Stimulated activated CD8-positive, alpha-beta memory T cell treated with anti-CD3 and anti-CD28 coated beads, Interleukin-2, amount 100 ng/mL, for 48 hours (primary cell): ENCODE results near the gene TMEFF1.
"Not testable (repeated sequence)": the region's sequence is repeated elsewhere in the genome, so short reads cannot be mapped to it uniquely, and the experiment has no call there.

Source experiments
- DNase-seq, 2 donors: peaks; one replicate each; pipeline ENCODE4 v3.0.0-alpha.2; 2020; ENCODE audit warnings: low read depth in 2 of 2

TMEFF1 gene

DNA sequence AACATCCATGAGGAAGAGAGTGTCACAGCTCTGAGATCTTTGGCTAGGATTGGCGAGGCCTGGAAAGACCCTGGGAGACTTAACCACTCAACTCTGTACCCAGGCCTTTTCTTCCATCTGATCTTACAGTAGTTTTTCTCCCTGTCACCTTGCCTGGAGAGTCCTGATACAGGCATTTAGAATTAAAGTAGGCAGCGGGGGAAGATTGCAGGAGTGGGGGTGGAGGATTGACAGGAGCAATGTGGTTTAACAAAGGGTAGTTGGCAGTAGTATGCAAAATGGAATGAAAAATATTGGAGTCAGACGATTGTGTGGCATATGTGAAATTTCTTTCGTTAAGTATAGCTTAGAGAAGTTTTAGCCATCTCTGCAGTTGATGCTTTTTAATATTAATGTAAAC, 16.9 kb downstream of the TMEFF1 start:
- no peak for DNase-seq

DNA sequence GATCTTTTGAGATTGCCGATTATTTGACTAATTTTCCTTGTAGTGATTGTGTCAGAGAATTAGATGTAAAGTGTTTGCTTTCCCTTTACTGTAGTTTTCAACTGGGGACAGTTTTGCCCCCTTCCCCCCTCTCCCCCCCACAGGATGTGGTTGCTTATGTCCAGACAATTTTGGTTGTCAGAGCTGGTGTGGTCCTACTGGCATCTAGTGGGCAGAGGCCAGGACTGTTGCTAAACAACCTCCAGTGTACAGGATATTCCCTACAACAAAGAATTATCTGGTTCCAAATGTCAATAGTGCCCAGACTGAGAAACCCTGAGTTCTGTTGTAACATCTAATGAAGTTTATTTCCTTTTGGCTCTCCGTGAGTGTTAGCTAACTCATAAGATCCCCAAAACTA, 20.0 kb downstream of the TMEFF1 start:
- DNase-seq: no peak

DNA sequence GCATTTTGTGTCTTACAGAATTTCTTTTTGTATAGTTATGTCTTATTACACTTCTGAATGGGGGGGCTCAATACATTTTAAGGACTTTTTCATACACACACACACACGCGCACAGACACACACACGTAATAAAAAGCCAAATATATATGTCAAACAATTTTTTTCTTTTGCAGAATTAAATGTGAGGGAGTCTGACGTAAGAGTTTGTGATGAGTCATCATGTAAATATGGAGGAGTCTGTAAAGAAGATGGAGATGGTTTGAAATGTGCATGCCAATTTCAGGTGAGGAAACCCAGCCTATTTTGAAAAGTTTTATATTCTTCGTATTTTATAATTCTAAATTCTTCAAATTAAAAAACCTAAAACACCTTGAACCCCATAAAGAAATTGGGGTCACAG, 25.6 kb downstream of the TMEFF1 start:
- no peak for DNase-seq

DNA sequence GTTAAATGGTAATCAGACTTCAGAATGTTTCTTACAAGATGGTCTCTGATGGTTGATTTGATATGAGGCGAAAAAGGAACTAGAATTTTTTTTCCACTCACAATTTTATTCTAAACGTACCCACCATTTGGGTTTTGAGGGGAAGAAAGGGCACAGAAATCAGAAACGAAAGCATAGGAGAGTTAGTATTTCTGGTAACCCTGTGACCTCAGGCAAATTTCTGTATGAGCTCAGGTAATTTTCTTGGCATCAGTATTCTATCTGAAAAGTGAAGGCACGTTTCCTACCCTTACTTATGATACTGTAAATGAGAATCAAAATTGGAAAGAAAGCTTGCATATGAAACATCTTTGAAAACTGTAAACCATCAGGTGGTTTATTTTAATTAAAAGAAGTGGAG, 26.5 kb downstream of the TMEFF1 start:
- DNase-seq: no peak

DNA sequence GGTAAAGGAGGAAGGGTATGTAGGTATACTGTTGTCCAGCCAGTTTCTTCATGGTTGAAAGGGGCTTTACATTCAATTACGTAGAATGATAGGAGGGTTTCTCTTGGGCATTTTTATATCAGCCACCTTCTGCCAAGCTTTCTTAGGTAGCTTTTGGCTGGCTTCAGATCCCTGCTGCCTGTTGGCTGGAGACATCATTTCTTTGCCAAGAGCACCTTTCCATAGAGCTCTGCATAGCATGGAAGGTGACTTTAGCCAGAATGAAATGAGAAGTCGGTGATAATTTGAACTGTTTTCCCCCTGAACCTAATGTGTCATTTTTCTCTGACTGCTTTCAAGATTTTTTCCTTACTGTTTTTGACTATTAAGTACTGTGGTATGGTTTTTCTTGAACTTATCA, 26.9 kb downstream of the TMEFF1 start:
- no peak for DNase-seq

DNA sequence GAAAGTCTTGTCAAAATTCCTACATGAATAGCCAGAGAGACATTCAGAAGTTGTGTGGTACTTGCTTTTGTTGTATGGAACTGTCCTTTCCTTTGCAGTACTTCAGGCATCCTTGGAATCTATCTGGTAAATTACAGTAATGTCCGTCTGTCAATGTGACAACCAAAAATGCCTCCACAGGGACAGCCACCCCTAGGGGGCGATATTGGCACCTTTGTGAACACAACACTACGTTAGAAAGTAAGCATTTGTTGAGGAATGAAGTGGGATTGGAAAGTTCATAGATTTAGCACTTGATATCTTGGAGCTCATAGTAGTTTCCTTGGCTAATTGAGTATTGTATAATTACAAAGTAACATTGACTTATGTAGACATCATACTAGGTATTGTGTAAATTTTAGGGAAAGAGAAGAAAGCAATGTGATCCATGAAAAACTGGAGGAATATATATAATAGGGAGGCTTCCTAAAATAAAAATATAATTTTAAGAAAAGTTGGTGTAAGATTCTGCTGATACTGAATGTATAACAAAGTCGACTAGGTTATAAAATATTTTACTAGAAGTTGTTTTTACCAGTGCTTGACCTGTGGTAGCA, 32.7 kb downstream of the TMEFF1 start:
- DNase-seq: peak; percentile 68 to 76

DNA sequence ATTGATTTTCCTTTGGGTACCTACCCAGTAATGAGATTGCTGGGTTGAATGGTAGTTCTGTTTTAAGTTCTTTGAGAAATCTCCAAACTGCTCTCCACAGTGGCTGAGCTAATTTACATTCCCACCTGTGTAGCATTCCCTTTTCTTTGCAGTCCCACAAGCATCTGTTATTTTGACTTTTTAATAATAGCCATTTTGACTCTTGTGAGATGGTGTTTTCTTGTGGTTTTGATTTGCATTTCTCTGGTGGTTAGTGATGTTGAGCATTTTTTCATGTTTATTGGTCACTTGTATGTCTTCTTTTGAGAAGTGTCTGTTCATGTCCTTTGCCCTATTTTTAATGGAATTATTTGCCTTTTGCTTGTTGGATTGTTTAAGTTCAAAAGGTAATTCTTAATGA, 34.4 kb downstream of the TMEFF1 start:
- DNase-seq: not testable (repeated sequence)

DNA sequence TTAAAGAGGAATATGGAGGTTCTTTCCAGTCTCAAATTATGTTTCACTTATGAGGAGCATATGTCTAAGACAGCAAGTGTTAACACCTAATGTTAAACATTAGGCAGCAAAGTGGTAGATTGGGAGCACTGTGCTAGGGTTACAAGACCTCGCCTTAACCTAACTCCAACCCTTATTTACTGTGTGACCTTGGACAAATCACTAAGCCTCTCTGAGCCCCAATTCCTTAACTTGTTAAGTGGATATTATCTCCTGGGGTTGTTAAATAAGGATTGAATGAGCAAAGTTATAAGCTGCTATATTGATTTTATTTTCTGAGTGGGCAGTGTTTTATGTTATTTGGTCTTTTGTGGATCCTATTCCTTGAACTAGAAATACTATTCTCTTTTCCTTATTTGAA, 38.3 kb downstream of the TMEFF1 start:
- no peak for DNase-seq

DNA sequence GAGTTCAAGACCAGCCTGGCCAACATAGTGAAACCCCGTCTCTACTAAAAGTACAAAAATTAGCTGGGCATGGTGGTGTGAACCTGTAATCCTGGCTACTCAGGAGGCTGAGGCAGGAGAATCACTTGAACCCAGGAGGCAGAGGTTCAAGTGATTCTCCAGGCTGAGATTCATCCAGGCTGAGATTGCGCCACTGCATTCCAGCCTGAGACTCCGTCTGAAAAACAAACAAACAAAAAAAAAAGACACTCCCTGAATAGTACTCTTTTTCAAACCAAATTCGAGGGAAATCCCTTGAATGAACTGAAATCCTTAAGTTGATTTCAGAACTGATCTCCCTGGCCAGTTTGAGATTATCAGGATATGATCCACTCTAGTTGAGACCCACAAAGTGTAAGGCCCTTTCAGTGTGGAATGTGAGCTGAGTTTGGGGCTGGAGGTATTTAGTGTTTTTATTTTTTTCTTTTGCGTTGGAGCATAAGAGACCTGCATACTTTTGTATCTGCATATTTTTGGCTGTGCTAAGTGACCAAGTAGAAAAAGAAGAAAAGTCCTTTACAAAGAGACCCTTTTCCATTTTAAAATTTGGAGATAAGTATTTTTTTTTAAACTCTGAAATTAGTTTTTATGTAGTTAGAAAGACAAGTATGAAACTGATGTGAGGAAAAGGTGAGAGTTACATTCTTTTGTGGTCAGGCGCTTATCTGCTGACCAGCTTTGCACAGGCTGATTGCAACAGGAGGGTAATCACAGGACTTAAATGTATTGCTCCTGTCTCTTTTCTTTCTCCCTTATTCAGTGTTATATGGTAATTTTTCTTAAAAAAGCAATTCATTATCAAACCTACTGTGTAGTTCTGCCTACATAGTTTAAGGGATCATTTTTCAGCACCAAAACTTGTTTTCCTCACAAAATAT, 42.9 kb downstream of the TMEFF1 start:
- no peak for DNase-seq

DNA sequence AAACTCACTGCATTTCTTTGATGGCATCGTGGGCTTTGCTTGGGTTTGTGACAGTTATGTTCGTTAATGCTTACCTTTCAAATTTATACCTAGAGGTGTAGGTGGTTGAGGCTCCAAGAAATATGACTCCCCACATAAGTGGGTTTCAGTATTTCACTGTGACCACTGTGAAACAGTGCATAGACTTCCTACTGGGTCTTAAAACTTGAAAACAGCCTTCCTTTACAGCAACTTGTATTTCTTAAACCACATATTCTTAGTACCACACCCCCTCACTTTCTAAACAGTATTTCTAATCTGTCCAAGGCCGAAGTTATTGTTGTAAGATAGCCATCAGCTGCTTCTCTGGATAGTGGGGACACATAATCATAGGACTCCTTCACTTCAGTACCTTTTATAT, 48.3 kb downstream of the TMEFF1 start:
- no peak for DNase-seq

DNA sequence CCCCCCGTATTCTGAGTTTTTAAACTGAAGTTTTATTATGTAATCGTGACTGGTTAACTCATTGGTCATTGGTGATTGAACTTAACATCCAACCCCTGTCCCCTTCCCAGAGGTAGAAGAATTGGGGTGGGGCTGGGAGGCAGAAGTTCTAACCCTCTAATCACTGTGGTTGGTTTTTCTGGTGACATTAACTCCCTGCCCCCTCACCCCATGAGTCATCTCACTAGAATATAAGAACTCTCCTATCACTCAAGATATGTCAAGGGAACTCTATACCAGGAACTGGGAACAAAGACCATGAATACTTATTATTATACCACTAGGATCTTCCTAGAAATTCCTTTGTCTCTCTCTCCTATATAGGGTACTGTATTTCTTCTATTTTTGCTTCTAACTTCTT, 52.6 kb downstream of the TMEFF1 start:
- no peak for DNase-seq

DNA sequence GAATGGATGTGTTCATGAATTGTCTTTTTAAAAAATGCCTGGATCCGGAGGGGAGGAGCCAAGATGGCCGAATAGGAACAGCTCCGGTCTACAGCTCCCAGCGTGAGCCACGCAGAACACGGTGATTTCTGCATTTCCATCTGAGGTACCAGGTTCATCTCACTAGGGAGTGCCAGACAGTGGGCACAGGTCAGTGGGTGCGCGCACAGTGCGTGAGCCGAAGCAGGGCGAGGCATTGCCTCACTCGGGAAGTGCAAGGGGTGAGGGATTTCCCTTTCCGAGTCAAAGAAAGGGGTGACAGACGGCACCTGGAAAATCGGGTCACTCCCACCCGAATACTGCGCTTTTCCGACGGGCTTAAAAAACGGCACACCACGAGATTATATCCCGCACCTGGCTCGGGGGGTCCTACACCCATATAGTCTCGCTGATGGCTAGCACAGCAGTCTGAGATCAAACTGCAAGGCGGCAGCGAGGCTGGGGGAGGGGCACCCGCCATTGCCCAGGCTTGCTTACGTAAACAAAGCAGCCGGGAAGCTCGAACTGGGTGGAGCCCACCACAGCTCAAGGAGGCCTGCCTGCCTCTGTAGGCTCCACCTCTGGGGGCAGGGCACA, 54.3 kb downstream of the TMEFF1 start:
- DNase-seq: not testable (repeated sequence)

DNA sequence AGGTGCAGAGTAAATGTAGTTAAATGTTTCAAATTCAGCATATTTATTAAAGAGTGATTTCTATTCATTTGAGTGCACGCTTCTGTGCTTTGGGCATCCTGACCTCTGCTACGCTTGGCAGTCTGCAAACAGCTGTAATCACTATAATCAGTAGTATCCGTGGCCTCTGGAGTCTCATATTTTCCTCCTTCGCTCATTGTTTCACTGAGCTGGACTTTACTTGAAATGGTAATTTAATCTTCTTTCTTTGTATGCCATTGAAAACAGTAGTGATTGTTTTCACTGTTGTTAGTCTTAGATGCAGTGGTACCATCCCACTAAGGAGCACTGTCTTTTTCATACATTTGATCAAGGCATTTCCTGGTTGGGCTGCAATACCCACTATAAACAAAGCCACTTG, 61.5 kb downstream of the TMEFF1 start:
- no peak for DNase-seq

DNA sequence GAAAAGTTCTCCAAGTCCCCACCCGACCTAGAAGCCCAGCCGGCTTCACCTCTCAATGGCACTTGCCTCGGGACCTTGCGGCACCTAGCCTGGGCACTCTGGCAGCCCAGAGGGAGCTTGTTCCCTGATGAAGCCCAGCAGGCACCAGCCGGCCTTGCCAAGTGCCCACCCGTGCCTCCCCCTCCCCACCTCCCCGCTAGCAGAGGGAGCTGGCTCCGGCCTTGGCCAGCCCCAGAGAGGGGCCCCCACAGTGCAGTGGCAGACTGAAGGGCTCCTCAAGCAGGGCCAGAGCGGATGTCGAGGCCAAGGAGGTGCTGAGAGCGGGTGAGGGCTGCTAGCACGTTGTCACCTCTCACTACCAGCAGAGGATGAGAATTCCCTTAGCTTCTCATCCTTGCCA, 67.4 kb downstream of the TMEFF1 start:
- DNase-seq: no peak

DNA sequence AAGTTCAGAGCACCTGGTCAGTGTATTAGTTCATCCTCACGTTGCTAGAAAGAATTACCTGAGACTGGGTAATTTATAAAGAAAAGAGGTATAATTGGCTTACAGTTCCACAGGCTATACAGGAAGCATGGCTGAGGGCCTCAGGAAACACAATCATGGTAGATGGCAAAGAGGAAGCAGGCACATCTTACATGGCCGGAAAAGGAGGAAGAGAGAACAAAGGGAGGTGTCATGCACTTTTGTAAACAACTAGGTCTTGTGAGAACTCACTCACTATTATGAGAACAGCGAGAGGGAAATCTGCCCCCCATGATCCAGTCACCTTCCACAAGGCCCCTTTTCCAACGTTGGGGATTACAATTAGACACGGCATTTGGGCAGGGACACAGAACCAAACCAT, 76.1 kb downstream of the TMEFF1 start:
- no peak for DNase-seq

DNA sequence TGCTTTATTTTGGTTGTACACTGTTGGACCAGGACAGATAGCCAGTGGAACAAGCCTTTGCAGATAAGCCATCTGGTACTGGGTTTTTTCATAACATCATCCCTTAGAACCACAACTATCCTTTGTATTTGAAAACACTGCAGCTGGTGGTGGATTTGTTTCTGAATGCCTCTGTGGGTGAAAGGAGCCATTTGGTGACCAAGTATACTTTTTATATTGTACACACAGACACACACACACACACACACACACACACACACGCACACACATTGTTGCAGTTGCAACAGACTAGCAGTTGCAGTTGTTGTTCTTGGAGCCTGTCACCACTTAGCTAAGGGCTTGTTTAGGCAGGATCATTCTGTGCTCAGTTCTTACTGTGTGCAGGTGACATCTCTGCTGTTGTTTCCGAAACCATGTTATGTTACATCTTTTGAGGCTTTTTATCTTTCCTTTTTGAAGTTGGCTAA, 82.0 kb downstream of the TMEFF1 start:
- no peak for DNase-seq

DNA sequence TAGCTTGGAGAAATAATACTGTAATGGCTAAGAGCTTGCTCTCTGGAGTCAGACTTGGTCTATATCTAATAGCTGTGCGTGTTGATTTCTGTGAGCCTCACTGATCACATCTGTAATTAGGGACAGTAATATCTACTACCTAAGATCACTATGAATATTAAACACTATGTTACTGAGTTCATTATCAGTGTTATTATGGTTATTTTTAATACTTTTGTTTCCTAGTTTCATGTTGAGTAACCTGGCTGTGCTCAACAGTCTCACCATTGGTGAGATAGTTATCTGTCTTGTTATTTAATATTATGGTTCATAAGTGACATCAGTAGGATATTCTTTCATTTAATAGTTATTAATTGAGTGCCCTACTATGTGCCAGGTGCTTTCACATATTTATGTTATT, 82.5 kb downstream of the TMEFF1 start:
- no peak for DNase-seq

DNA sequence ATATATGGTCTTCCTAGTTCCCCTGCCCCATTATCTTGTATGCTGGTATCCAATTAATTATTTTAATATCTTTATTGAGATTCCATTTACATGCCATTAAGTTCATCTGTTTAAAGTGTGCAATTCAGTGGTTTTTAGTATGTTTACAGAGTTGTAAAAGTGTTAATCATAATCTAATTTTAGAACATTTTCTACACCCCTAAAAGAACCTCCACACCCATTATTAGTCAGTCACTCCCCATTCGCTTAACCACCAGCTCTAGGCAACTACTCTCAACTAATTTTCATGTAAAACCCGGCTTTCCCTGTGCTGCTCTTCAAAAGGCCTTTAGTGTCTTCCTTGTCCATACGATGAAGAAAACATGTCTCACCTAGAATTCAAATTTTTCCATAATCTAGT, 84.1 kb downstream of the TMEFF1 start:
- DNase-seq: no peak

DNA sequence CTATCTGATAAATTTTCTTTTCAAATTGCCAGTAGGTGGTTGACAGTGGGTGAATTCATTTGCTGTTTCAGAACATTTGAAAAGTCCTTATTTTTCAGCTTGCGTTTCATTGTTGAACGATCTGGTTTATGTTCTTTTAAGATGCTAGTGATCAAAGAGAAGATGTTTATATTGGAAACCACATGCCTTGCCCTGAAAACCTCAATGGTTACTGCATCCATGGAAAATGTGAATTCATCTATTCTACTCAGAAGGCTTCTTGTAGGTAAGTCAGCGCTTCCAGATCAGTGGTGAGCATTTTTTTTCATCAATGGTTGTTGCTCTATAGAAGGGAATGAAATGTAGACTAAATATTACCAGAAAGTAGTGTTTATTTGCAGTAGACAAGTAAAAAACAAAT, 88.3 kb downstream of the TMEFF1 start:
- no peak for DNase-seq

DNA sequence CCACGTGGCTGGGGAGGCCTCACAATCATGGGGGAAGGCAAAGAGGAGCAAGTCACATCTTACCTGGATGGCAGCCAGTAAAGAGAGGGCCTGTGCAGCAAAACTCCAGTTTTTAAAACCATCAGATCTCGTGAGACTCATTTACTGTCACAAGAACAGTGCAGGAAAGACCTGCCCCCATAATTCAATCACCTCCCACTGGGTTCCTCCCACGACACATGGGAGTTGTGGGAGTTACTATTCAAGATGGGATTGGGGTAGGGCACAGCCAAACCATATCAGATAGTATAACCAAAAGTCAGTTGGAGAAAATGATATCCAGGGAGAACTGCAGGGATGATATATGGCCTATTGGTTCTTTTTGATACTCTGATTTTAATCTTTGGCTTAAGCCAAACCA, 94.9 kb downstream of the TMEFF1 start:
- no peak for DNase-seq

DNA sequence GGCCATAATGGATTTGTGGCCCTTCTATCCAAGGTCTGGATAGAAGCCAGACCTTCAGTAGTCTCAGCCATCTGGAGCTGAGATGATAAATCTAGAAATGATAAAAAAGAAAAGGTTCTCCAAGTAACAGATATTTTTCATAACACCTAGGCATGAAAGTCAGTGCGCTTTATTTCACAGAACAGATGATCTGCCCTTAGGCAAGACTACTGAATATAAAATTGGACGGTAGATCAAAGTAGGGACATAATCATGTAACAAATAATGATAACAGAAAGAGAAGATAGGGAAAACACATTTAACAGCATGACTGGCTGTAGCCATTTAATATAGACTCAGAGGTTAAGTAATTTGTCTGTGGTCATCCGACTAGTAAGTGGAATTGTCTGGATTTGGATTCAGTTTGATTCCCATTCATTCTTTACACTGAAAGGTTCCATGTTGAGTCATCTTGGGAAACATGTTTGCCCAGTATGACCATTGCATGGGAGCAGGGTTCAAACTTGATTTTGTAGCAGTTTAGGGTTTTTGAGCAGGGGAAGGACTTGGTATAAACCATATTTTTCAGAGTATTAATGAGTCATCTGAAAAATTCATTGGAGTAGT, 100.8 kb downstream of the TMEFF1 start:
- no peak for DNase-seq

DNA sequence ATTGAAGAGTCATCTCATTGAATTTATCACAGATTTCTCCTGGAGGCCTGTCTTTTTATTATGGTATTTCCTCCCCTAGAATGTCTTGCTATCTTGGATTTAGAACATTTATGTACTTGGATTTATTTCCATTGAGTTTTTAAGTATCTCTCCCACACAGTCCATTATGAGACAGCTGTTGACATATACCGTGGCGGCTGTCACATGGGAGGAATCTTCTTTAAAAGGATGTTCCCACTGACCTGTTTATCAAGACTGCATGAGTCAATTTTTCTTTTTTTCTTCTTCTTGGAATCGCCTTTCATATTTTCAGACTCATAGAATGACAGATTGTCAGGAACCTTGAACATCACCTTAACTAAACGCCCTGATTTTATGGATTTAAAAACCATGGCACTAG, 102.1 kb downstream of the TMEFF1 start:
- DNase-seq: no peak
